ENCODE measurements around the gene TAGLN3.
"Not testable (repeated sequence)": the region's sequence is repeated elsewhere in the genome, so short reads cannot be mapped to it uniquely, and the experiment has no call there.

TAGLN3 gene

DNA sequence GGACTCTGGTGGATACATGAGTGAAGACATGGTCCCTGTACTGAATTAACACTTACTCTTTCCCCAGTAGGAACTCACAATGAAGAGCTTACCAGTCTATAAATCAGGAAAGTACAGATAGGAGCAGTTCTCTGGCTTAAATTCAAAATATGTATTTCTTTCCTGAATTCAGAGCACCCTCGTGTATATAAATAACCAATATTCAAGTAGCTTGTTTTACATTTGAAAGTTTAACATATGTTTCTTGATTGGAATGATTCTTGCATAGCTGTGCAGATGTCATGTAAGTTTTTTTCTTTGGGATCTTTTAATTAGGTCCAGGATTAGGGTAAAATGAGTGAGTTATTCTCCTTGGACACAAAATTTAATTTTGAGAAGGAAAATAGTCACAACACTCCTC lies 21.0 kb downstream of the TAGLN3 start:
- H3K4me3 ChIP-seq (ENCODE audit: low read depth in 1 of 5, low read length in 5 of 5) = no peak overlapping the region
- H3K9ac ChIP-seq (ENCODE audit: low read length in 5 of 5) = no peak overlapping the region
- no peaks in the 10 kb centered on the region for H3K36me3 ChIP-seq (ENCODE audit: control insufficient read depth in 5 of 5, insufficient read depth in 5 of 5, low read length in 5 of 5)
- H3K27ac ChIP-seq (ENCODE audit: low read depth, low read length) = peak overlapping the region; percentile 53
- no peaks in the 10 kb centered on the region for H3K27me3 ChIP-seq (ENCODE audit: control insufficient read depth in 5 of 5, insufficient read depth in 4 of 5, low read length in 5 of 5)
- peaks cover 2 to 34% (median 21%) of the 10 kb centered on the region in 5 donors for H3K4me1 ChIP-seq (ENCODE audit: control insufficient read depth in 5 of 5, insufficient read depth in 5 of 5, low read length in 5 of 5)
- H3K9me3 ChIP-seq (ENCODE audit: control insufficient read depth in 5 of 5, low read length in 5 of 5) = peaks cover 0 to 5% (median 0%) of the 10 kb centered on the region in 5 donors

DNA sequence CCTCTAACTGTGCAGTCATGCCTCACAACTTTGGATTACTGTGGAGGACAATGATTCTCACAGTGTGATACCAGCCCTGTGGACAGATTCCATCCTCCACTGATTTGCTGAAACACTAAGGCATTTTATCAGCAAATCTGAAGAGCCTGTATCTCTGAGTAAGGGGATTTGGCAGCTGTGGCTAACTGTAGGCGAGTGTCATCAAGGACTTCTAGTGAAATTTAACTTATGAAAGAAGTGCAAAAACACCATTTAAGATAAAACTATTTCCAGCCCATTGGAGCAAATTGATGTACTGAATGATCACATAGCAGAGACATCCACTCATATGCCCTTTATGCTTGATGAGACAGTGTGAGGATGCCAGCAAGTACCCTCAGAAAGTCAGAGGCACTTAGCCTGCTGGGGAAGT lies 22.0 kb downstream of the TAGLN3 start:
- peaks cover 2 to 34% (median 21%) of the 10 kb centered on the region in 5 donors for H3K4me1 ChIP-seq (ENCODE audit: control insufficient read depth in 5 of 5, insufficient read depth in 5 of 5, low read length in 5 of 5)
- H3K9ac ChIP-seq (ENCODE audit: low read length in 5 of 5) = peak overlapping the region in 1 of 5 donors; percentile 11
- H3K4me3 ChIP-seq (ENCODE audit: low read depth in 1 of 5, low read length in 5 of 5) = no peak overlapping the region
- H3K36me3 ChIP-seq (ENCODE audit: control insufficient read depth in 5 of 5, insufficient read depth in 5 of 5, low read length in 5 of 5) = no peaks in the 10 kb centered on the region
- H3K27me3 ChIP-seq (ENCODE audit: control insufficient read depth in 5 of 5, insufficient read depth in 4 of 5, low read length in 5 of 5) = no peaks in the 10 kb centered on the region
- peaks cover 0 to 5% (median 0%) of the 10 kb centered on the region in 5 donors for H3K9me3 ChIP-seq (ENCODE audit: control insufficient read depth in 5 of 5, low read length in 5 of 5)
- peak overlapping the region; percentile 57 for H3K27ac ChIP-seq (ENCODE audit: low read depth, low read length)

GRCh38 chr3:112027142-112027541 lies 28.4 kb downstream of the TAGLN3 start:
- no peaks in the 10 kb centered on the region for H3K36me3 ChIP-seq (ENCODE audit: control insufficient read depth in 5 of 5, insufficient read depth in 5 of 5, low read length in 5 of 5)
- H3K4me3 ChIP-seq (ENCODE audit: low read depth in 1 of 5, low read length in 5 of 5) = no peak overlapping the region
- no peaks in the 10 kb centered on the region for H3K27me3 ChIP-seq (ENCODE audit: control insufficient read depth in 5 of 5, insufficient read depth in 4 of 5, low read length in 5 of 5)
- peaks cover 0 to 4% (median 1%) of the 10 kb centered on the region in 5 donors for H3K4me1 ChIP-seq (ENCODE audit: control insufficient read depth in 5 of 5, insufficient read depth in 5 of 5, low read length in 5 of 5)
- no peak overlapping the region for H3K27ac ChIP-seq (ENCODE audit: low read depth, low read length)
- H3K9me3 ChIP-seq (ENCODE audit: control insufficient read depth in 5 of 5, low read length in 5 of 5) = peaks cover 0 to 5% (median 0%) of the 10 kb centered on the region in 5 donors
- H3K9ac ChIP-seq (ENCODE audit: low read length in 5 of 5) = no peak overlapping the region

GRCh38 chr3:112027826-112028225 lies 29.1 kb downstream of the TAGLN3 start:
- Histone ChIP-seq H3K9ac (ENCODE audit: low read length in 5 of 5) (no peak overlapping the region), H3K27me3 (ENCODE audit: control insufficient read depth in 5 of 5, insufficient read depth in 4 of 5, low read length in 5 of 5) (no peaks in the 10 kb centered on the region), H3K36me3 (ENCODE audit: control insufficient read depth in 5 of 5, insufficient read depth in 5 of 5, low read length in 5 of 5) (no peaks in the 10 kb centered on the region), H3K27ac (ENCODE audit: low read depth, low read length) (no peak overlapping the region), H3K4me1 (ENCODE audit: control insufficient read depth in 5 of 5, insufficient read depth in 5 of 5, low read length in 5 of 5) (peaks cover 0 to 6% (median 4%) of the 10 kb centered on the region in 5 donors), H3K9me3 (ENCODE audit: control insufficient read depth in 5 of 5, low read length in 5 of 5) (peaks cover 0 to under 1% (median 0%) of the 10 kb centered on the region in 5 donors), H3K4me3 (ENCODE audit: low read depth in 1 of 5, low read length in 5 of 5) (no peak overlapping the region)

GRCh38 chr3:112030901-112031300 lies 32.2 kb downstream of the TAGLN3 start:
- no peaks in the 10 kb centered on the region for H3K27me3 ChIP-seq (ENCODE audit: control insufficient read depth in 5 of 5, insufficient read depth in 4 of 5, low read length in 5 of 5)
- no peaks in the 10 kb centered on the region for H3K36me3 ChIP-seq (ENCODE audit: control insufficient read depth in 5 of 5, insufficient read depth in 5 of 5, low read length in 5 of 5)
- H3K9ac ChIP-seq (ENCODE audit: low read length in 5 of 5) = no peak overlapping the region
- peaks cover 0 to 6% (median 4%) of the 10 kb centered on the region in 5 donors for H3K4me1 ChIP-seq (ENCODE audit: control insufficient read depth in 5 of 5, insufficient read depth in 5 of 5, low read length in 5 of 5)
- no peaks in the 10 kb centered on the region for H3K9me3 ChIP-seq (ENCODE audit: control insufficient read depth in 5 of 5, low read length in 5 of 5)
- H3K4me3 ChIP-seq (ENCODE audit: low read depth in 1 of 5, low read length in 5 of 5) = no peak overlapping the region
- no peak overlapping the region for H3K27ac ChIP-seq (ENCODE audit: low read depth, low read length)

- Histone ChIP-seq H3K9ac (ENCODE audit: low read length in 5 of 5) (no peak overlapping the region), H3K4me1 (ENCODE audit: control insufficient read depth in 5 of 5, insufficient read depth in 5 of 5, low read length in 5 of 5) (peaks cover 0 to 6% (median 4%) of the 10 kb centered on the region in 5 donors), H3K27ac (ENCODE audit: low read depth, low read length) (no peak overlapping the region), H3K36me3 (ENCODE audit: control insufficient read depth in 5 of 5, insufficient read depth in 5 of 5, low read length in 5 of 5) (no peaks in the 10 kb centered on the region), H3K4me3 (ENCODE audit: low read depth in 1 of 5, low read length in 5 of 5) (peak overlapping the region in 1 of 5 donors; percentile 25), H3K27me3 (ENCODE audit: control insufficient read depth in 5 of 5, insufficient read depth in 4 of 5, low read length in 5 of 5) (no peaks in the 10 kb centered on the region), H3K9me3 (ENCODE audit: control insufficient read depth in 5 of 5, low read length in 5 of 5) (no peaks in the 10 kb centered on the region)
Observed at GRCh38 chr3:112032098-112032731, 33.5 kb downstream of the TAGLN3 start.

- no peaks in the 10 kb centered on the region for H3K9me3 ChIP-seq (ENCODE audit: control insufficient read depth in 5 of 5, low read length in 5 of 5)
- H3K27ac ChIP-seq (ENCODE audit: low read depth, low read length) = no peak within 1 kb of the TSS
- H3K4me3 ChIP-seq (ENCODE audit: low read depth in 1 of 5, low read length in 5 of 5) = no peak within 1 kb of the TSS
- no peaks in the 10 kb centered on the region for H3K27me3 ChIP-seq (ENCODE audit: control insufficient read depth in 5 of 5, insufficient read depth in 4 of 5, low read length in 5 of 5)
- no peaks in the 10 kb centered on the region for H3K36me3 ChIP-seq (ENCODE audit: control insufficient read depth in 5 of 5, insufficient read depth in 5 of 5, low read length in 5 of 5)
- no peak within 1 kb of the TSS for H3K9ac ChIP-seq (ENCODE audit: low read length in 5 of 5)
- peaks cover 0 to 6% (median 4%) of the 10 kb centered on the region in 5 donors for H3K4me1 ChIP-seq (ENCODE audit: control insufficient read depth in 5 of 5, insufficient read depth in 5 of 5, low read length in 5 of 5)
Observed at GRCh38 chr3:112034436-112034835, 35.7 kb downstream of the TAGLN3 start, which contains the start of gene TMPRSS7. TMPRSS7 (plus strand) TSS chr3:112034736; CDS start chr3:112034846, 110 bp downstream.

DNA sequence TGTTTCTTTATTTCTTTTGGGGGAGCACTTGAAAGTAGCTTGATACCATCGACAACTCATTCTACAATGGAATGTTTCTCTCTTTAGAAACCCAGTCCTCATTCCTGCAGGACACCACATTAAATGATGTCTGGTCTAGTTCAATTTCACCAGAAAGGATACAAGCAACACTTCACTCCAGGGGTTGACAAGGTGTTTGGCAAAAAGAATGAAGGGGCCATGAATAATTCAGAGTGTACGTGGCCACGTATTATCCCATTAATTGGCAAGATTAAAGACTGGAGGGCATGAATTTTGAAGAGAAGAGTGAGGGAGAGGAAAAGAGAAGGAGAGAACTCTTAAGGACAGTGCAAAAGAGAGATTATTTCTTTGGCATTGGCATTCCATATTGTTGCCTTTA lies 36.5 kb downstream of the TAGLN3 start:
- H3K27me3 ChIP-seq (ENCODE audit: control insufficient read depth in 5 of 5, insufficient read depth in 4 of 5, low read length in 5 of 5) = no peaks in the 10 kb centered on the region
- H3K4me1 ChIP-seq (ENCODE audit: control insufficient read depth in 5 of 5, insufficient read depth in 5 of 5, low read length in 5 of 5) = peaks cover 0 to 6% (median 4%) of the 10 kb centered on the region in 5 donors
- no peak overlapping the region for H3K27ac ChIP-seq (ENCODE audit: low read depth, low read length)
- no peaks in the 10 kb centered on the region for H3K36me3 ChIP-seq (ENCODE audit: control insufficient read depth in 5 of 5, insufficient read depth in 5 of 5, low read length in 5 of 5)
- H3K4me3 ChIP-seq (ENCODE audit: low read depth in 1 of 5, low read length in 5 of 5) = no peak overlapping the region
- no peaks in the 10 kb centered on the region for H3K9me3 ChIP-seq (ENCODE audit: control insufficient read depth in 5 of 5, low read length in 5 of 5)
- no peak overlapping the region for H3K9ac ChIP-seq (ENCODE audit: low read length in 5 of 5)

DNA sequence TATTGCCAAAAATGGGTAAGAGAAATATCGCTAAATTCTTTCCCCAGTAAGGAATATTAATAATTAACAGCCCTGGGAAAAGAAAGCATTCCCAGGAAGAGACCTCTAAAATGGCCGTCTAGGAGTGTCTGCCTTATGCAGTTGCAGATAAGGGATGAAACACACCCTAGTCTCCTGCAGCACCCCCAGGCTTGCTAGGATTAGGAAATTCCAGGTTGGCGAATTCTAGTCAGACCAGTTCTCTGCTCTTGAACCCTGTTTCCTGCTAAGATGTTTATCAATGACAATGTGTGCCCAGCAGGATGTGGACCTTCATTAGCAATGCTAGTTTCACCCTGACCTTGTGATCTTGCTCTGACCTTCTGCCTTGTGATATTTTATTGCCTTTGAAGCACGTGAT lies 38.5 kb downstream of the TAGLN3 start:
- not testable (repeated sequence) for H3K9ac ChIP-seq (ENCODE audit: low read length in 5 of 5); H3K4me1 ChIP-seq (ENCODE audit: control insufficient read depth in 5 of 5, insufficient read depth in 5 of 5, low read length in 5 of 5); H3K4me3 ChIP-seq (ENCODE audit: low read depth in 1 of 5, low read length in 5 of 5); H3K27me3 ChIP-seq (ENCODE audit: control insufficient read depth in 5 of 5, insufficient read depth in 4 of 5, low read length in 5 of 5); H3K9me3 ChIP-seq (ENCODE audit: control insufficient read depth in 5 of 5, low read length in 5 of 5); H3K36me3 ChIP-seq (ENCODE audit: control insufficient read depth in 5 of 5, insufficient read depth in 5 of 5, low read length in 5 of 5); H3K27ac ChIP-seq (ENCODE audit: low read depth, low read length)

DNA sequence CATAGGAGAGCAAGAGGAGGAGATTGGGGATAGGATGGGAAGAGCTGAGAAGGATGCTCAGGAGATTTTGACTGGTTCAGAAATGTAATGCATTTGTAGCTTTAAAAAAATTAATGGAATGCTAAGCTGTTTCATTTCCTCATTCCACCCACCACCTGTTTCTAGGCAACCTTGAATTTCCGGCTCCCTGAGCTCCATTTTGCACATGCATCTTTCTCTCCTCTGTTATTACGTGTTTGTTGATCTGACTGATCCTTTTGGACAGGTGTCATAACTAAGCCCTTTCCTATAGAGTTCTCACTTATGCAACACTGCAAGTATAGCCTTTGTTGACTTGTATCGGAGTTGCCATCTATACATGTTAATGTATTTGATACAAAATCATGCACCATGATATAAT lies 40.1 kb downstream of the TAGLN3 start:
- Histone ChIP-seq H3K27ac (ENCODE audit: low read depth, low read length) (no peak overlapping the region), H3K36me3 (ENCODE audit: control insufficient read depth in 5 of 5, insufficient read depth in 5 of 5, low read length in 5 of 5) (no peaks in the 10 kb centered on the region), H3K9me3 (ENCODE audit: control insufficient read depth in 5 of 5, low read length in 5 of 5) (no peaks in the 10 kb centered on the region), H3K27me3 (ENCODE audit: control insufficient read depth in 5 of 5, insufficient read depth in 4 of 5, low read length in 5 of 5) (no peaks in the 10 kb centered on the region), H3K4me3 (ENCODE audit: low read depth in 1 of 5, low read length in 5 of 5) (no peak overlapping the region), H3K4me1 (ENCODE audit: control insufficient read depth in 5 of 5, insufficient read depth in 5 of 5, low read length in 5 of 5) (peaks cover 0 to 4% (median 0%) of the 10 kb centered on the region in 5 donors), H3K9ac (ENCODE audit: low read length in 5 of 5) (no peak overlapping the region)
